ENCODE data around the gene EVI2B.

The EVI2B gene

DNA sequence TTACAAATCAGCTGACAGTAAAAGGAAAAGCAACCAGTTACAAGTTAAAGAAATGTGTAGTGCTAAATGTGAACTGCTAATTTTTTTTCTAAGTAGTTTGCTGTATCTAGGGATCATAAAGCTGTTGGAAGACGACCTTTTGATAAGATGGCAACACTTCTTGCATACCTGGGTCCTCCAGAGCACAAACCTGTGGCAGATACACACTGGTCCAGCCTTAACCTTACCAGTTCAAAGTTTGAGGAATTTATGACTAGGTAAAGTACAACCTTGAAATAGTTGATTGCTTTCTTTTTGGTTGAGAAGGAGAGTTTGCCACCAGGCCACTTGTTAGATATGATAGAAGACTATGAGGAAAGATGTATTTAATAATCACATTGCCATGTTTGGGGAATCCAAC lies 52.3 kb downstream of the EVI2B start:
- Histone ChIP-seq H2BK120ac (ENCODE audit: low read depth, low read length) (no peak overlapping the region), H4K91ac (ENCODE audit: low read depth, low read length, poor library complexity) (no peak overlapping the region), H3K27ac (replicated peaks; ENCODE audit: low read length) (no peak overlapping the region), H3K4me2 (ENCODE audit: insufficient read depth, low read length, poor library complexity, severe bottlenecking) (no peak overlapping the region), H3K4me1 (ENCODE audit: control insufficient read depth in 2 of 2, insufficient read depth in 1 of 2, low read depth in 1 of 2, low read length in 2 of 2) (no peaks in the 10 kb centered on the region), H3K36me3 (replicated peaks in 1 of 2; ENCODE audit: control insufficient read depth in 2 of 2, insufficient read depth in 2 of 2, low read length in 2 of 2) (peaks cover 7 to 82% of the 10 kb centered on the region in 2 donors), H2AFZ (ENCODE audit: low read length) (no peak overlapping the region), H3K9me3 (replicated peaks in 1 of 2; ENCODE audit: control insufficient read depth in 2 of 2, insufficient read depth in 1 of 2, low read depth in 1 of 2, low read length in 2 of 2) (no peaks in the 10 kb centered on the region), H2BK5ac (ENCODE audit: low read length) (no peak overlapping the region), H3K14ac (ENCODE audit: low read length) (no peak overlapping the region), H3K18ac (ENCODE audit: low read length) (no peak overlapping the region), H3K27me3 (ENCODE audit: control insufficient read depth in 3 of 3, insufficient read depth in 3 of 3, low read depth in 1 of 3, low read length in 3 of 3) (no peaks in the 10 kb centered on the region), H2AK5ac (ENCODE audit: low read depth, low read length) (no peak overlapping the region), H3K4ac (ENCODE audit: low read length) (no peak overlapping the region), H3K9ac (ENCODE audit: low read depth, low read length, poor library complexity) (no peak overlapping the region), H2BK12ac (ENCODE audit: low read length) (no peak overlapping the region), H3K4me3 (ENCODE audit: low read length in 2 of 2) (no peak overlapping the region), H3K79me1 (ENCODE audit: low read depth, low read length) (no peaks in the 10 kb centered on the region), H2BK15ac (ENCODE audit: low read length) (no peak overlapping the region), H4K8ac (ENCODE audit: low read depth, low read length) (no peak overlapping the region), H3K23ac (ENCODE audit: low read depth, low read length, poor library complexity) (no peak overlapping the region)
- no peak for DNase-seq (ENCODE audit: low spot score)
- WGBS, 2 donors (ENCODE audit: extremely low coverage in 2 of 2, insufficient read length in 2 of 2, insufficient replicate concordance in 1 of 2): no CpG with 5 or more reads among the region's 1 CpG

GRCh38 chr17:31260151-31260550 lies 53.7 kb downstream of the EVI2B start:
- WGBS, 2 donors (ENCODE audit: extremely low coverage in 2 of 2, insufficient read length in 2 of 2, insufficient replicate concordance in 1 of 2): no CpG with 5 or more reads among the region's 3 CpGs

GRCh38 chr17:31256936-31257335 lies 56.9 kb downstream of the EVI2B start:
- no peak overlapping the region for H3K4me3 ChIP-seq (ENCODE audit: low read length in 2 of 2)
- WGBS, 2 donors (ENCODE audit: extremely low coverage in 2 of 2, insufficient read length in 2 of 2, insufficient replicate concordance in 1 of 2): no CpG with 5 or more reads among the region's 3 CpGs

More at GRCh38 chr17:31260151-31260550, 53.7 kb downstream of the EVI2B start:
- H3K27me3 ChIP-seq (ENCODE audit: control insufficient read depth in 3 of 3, insufficient read depth in 3 of 3, low read depth in 1 of 3, low read length in 3 of 3): no peaks in the 10 kb centered on the region
- no peak overlapping the region for H2AK5ac ChIP-seq (ENCODE audit: low read depth, low read length)
- no peak overlapping the region for H3K18ac ChIP-seq (ENCODE audit: low read length)
- no peak overlapping the region for H4K8ac ChIP-seq (ENCODE audit: low read depth, low read length)
- H3K9me3 ChIP-seq (replicated peaks in 1 of 2; ENCODE audit: control insufficient read depth in 2 of 2, insufficient read depth in 1 of 2, low read depth in 1 of 2, low read length in 2 of 2): no peaks in the 10 kb centered on the region
- no peak overlapping the region for H2BK12ac ChIP-seq (ENCODE audit: low read length)
- H3K79me1 ChIP-seq (ENCODE audit: low read depth, low read length): no peaks in the 10 kb centered on the region
- no peak overlapping the region for H3K4ac ChIP-seq (ENCODE audit: low read length)
- H2BK5ac ChIP-seq (ENCODE audit: low read length): no peak overlapping the region
- H3K4me2 ChIP-seq (ENCODE audit: insufficient read depth, low read length, poor library complexity, severe bottlenecking): no peak overlapping the region
- no peak overlapping the region for H3K27ac ChIP-seq (replicated peaks; ENCODE audit: low read length)
- no peak overlapping the region for H3K14ac ChIP-seq (ENCODE audit: low read length)
- H2BK15ac ChIP-seq (ENCODE audit: low read length): no peak overlapping the region
- DNase-seq (ENCODE audit: low spot score): no peak
- H3K4me3 ChIP-seq (ENCODE audit: low read length in 2 of 2): no peak overlapping the region
- H2BK120ac ChIP-seq (ENCODE audit: low read depth, low read length): no peak overlapping the region
- H3K9ac ChIP-seq (ENCODE audit: low read depth, low read length, poor library complexity): no peak overlapping the region
- H3K4me1 ChIP-seq (ENCODE audit: control insufficient read depth in 2 of 2, insufficient read depth in 1 of 2, low read depth in 1 of 2, low read length in 2 of 2): no peaks in the 10 kb centered on the region
- H2AFZ ChIP-seq (ENCODE audit: low read length): no peak overlapping the region
- H3K36me3 ChIP-seq (replicated peaks in 1 of 2; ENCODE audit: control insufficient read depth in 2 of 2, insufficient read depth in 2 of 2, low read length in 2 of 2): peaks cover 5 to 67% of the 10 kb centered on the region in 2 donors
- H3K23ac ChIP-seq (ENCODE audit: low read depth, low read length, poor library complexity): no peak overlapping the region
- H4K91ac ChIP-seq (ENCODE audit: low read depth, low read length, poor library complexity): no peak overlapping the region

DNA sequence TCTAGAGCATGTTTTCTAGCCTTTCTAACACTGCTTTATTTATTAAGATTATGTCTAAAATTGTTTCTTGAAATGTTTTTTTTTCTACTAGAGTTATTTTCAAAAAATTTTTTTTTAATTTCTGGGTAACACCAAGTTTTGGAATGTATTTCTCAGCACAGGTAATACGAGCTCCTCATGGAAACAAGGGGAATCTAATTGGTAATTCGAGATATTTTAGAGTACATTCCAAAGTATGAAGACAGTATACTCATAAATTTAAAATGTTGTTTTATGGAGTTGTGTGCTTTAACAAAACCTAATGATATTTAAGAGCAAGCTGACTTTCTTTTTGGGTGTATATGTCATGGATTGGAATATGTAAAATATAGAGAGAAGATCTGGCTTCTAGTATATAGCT lies 59.2 kb downstream of the EVI2B start:
- Histone ChIP-seq H3K23ac (ENCODE audit: low read depth, low read length, poor library complexity) (no peak overlapping the region), H2BK12ac (ENCODE audit: low read length) (no peak overlapping the region), H2BK15ac (ENCODE audit: low read length) (no peak overlapping the region), H3K18ac (ENCODE audit: low read length) (no peak overlapping the region), H3K9me3 (replicated peaks in 1 of 2; ENCODE audit: control insufficient read depth in 2 of 2, insufficient read depth in 1 of 2, low read depth in 1 of 2, low read length in 2 of 2) (no peaks in the 10 kb centered on the region), H4K8ac (ENCODE audit: low read depth, low read length) (no peak overlapping the region), H2AK5ac (ENCODE audit: low read depth, low read length) (no peak overlapping the region), H3K14ac (ENCODE audit: low read length) (no peak overlapping the region), H3K36me3 (replicated peaks in 1 of 2; ENCODE audit: control insufficient read depth in 2 of 2, insufficient read depth in 2 of 2, low read length in 2 of 2) (peaks cover 2 to 65% of the 10 kb centered on the region in 2 donors), H2BK5ac (ENCODE audit: low read length) (no peak overlapping the region), H4K91ac (ENCODE audit: low read depth, low read length, poor library complexity) (no peak overlapping the region), H3K4me3 (ENCODE audit: low read length in 2 of 2) (no peak overlapping the region), H2BK120ac (ENCODE audit: low read depth, low read length) (no peak overlapping the region), H3K27ac (replicated peaks; ENCODE audit: low read length) (no peak overlapping the region), H3K27me3 (ENCODE audit: control insufficient read depth in 3 of 3, insufficient read depth in 3 of 3, low read depth in 1 of 3, low read length in 3 of 3) (no peaks in the 10 kb centered on the region), H3K79me1 (ENCODE audit: low read depth, low read length) (no peaks in the 10 kb centered on the region), H3K4me1 (ENCODE audit: control insufficient read depth in 2 of 2, insufficient read depth in 1 of 2, low read depth in 1 of 2, low read length in 2 of 2) (no peaks in the 10 kb centered on the region), H3K9ac (ENCODE audit: low read depth, low read length, poor library complexity) (no peak overlapping the region), H3K4ac (ENCODE audit: low read length) (no peak overlapping the region), H2AFZ (ENCODE audit: low read length) (no peak overlapping the region), H3K4me2 (ENCODE audit: insufficient read depth, low read length, poor library complexity, severe bottlenecking) (no peak overlapping the region)
- WGBS, 2 donors (ENCODE audit: extremely low coverage in 2 of 2, insufficient read length in 2 of 2, insufficient replicate concordance in 1 of 2): no CpG with 5 or more reads among the region's 2 CpGs
- DNase-seq (ENCODE audit: low spot score): no peak

More at GRCh38 chr17:31256936-31257335, 56.9 kb downstream of the EVI2B start:
- Histone ChIP-seq H3K9me3 (replicated peaks in 1 of 2; ENCODE audit: control insufficient read depth in 2 of 2, insufficient read depth in 1 of 2, low read depth in 1 of 2, low read length in 2 of 2) (no peaks in the 10 kb centered on the region), H3K4me1 (ENCODE audit: control insufficient read depth in 2 of 2, insufficient read depth in 1 of 2, low read depth in 1 of 2, low read length in 2 of 2) (no peaks in the 10 kb centered on the region), H4K91ac (ENCODE audit: low read depth, low read length, poor library complexity) (no peak overlapping the region), H3K4me2 (ENCODE audit: insufficient read depth, low read length, poor library complexity, severe bottlenecking) (no peak overlapping the region), H3K9ac (ENCODE audit: low read depth, low read length, poor library complexity) (no peak overlapping the region), H3K36me3 (replicated peaks in 1 of 2; ENCODE audit: control insufficient read depth in 2 of 2, insufficient read depth in 2 of 2, low read length in 2 of 2) (peaks cover 5 to 68% of the 10 kb centered on the region in 2 donors), H2BK120ac (ENCODE audit: low read depth, low read length) (no peak overlapping the region), H3K27ac (replicated peaks; ENCODE audit: low read length) (no peak overlapping the region), H3K14ac (ENCODE audit: low read length) (no peak overlapping the region), H3K4ac (ENCODE audit: low read length) (no peak overlapping the region), H4K8ac (ENCODE audit: low read depth, low read length) (no peak overlapping the region), H2BK5ac (ENCODE audit: low read length) (no peak overlapping the region), H2BK15ac (ENCODE audit: low read length) (no peak overlapping the region), H2BK12ac (ENCODE audit: low read length) (no peak overlapping the region), H2AFZ (ENCODE audit: low read length) (no peak overlapping the region), H2AK5ac (ENCODE audit: low read depth, low read length) (no peak overlapping the region), H3K27me3 (ENCODE audit: control insufficient read depth in 3 of 3, insufficient read depth in 3 of 3, low read depth in 1 of 3, low read length in 3 of 3) (no peaks in the 10 kb centered on the region), H3K18ac (ENCODE audit: low read length) (no peak overlapping the region), H3K23ac (ENCODE audit: low read depth, low read length, poor library complexity) (no peak overlapping the region), H3K79me1 (ENCODE audit: low read depth, low read length) (no peaks in the 10 kb centered on the region)
- DNase-seq (ENCODE audit: low spot score): no peak
